Large intestine (tissue), 3 donors: ENCODE data around the gene ALKBH7. TPM values are rescaled to one million over a fixed set of nuclear protein-coding genes. Genes with fewer than 3 reads are reported as not detected.

Experiments
- DNase-seq, 2 donors: peaks; one replicate each; pipeline versions ENCODE4 v3.0.0 to v3.0.0-alpha.2; 2013
- H3K27ac ChIP-seq: one replicate; pipeline ENCODE4 v1.5.1; 2013; ENCODE audit warnings: low read length
- H3K27me3 ChIP-seq: 2 replicates; pipeline ENCODE4 v1.6.1; 2013; ENCODE audit warnings: low read length; ENCODE audit not compliant: control insufficient read depth, insufficient read depth
- H3K36me3 ChIP-seq: 2 replicates; pipeline ENCODE4 v1.6.1; 2013; ENCODE audit warnings: low read length; ENCODE audit not compliant: control insufficient read depth, insufficient read depth
- H3K4me1 ChIP-seq: one replicate; pipeline ENCODE4 v1.6.1; 2013; ENCODE audit warnings: low read length; ENCODE audit not compliant: control insufficient read depth, insufficient read depth
- H3K4me3 ChIP-seq: one replicate; pipeline ENCODE4 v1.5.1; 2013; ENCODE audit warnings: low read length
- H3K9me3 ChIP-seq: one replicate; pipeline ENCODE4 v1.6.1; 2013; ENCODE audit warnings: mild to moderate bottlenecking, low read depth, low read length, moderate library complexity; ENCODE audit not compliant: control insufficient read depth
- WGBS: methylation state at CpG from one replicate; pipeline ENCODE4 v1.1.5; 2013; ENCODE audit warnings: low lambda C conversion rate; ENCODE audit not compliant: insufficient coverage; 5-methylcytosine and 5-hydroxymethylcytosine counted together
- polyA plus RNA-seq: library from polyadenylated mRNA; unstranded; fragments of 120-200 nt; gene quantifications from one replicate; pipeline ENCODE4 v1.2.1, GENCODE V29; 2013

The ALKBH7 gene
- polyA plus RNA-seq, 1 donor = 97.9 TPM

- no peak overlapping the region for H3K27ac ChIP-seq
- peaks cover 5% of the 10 kb centered on the region for H3K4me1 ChIP-seq
- H3K9me3 ChIP-seq = peaks cover 12% of the 10 kb centered on the region
- DNase-seq = no peak
- 100% methylated on average over 1 of the region's 9 CpGs for WGBS
- H3K27me3 ChIP-seq = no peaks in the 10 kb centered on the region
- peaks cover 60% of the 10 kb centered on the region for H3K36me3 ChIP-seq
- no peak overlapping the region for H3K4me3 ChIP-seq
Measured at GRCh38 chr19:6378486-6378885, 5.9 kb downstream of the ALKBH7 start.

GRCh38 chr19:6379744-6380143, 7.2 kb downstream of the ALKBH7 start:
- H3K36me3 ChIP-seq = peaks cover 59% of the 10 kb centered on the region
- H3K4me1 ChIP-seq = no peaks in the 10 kb centered on the region
- no peak for DNase-seq
- 83% methylated on average over 1 of the region's 3 CpGs for whole genome bisulfite sequencing
- H3K4me3 ChIP-seq = no peak overlapping the region
- H3K27ac ChIP-seq = no peak overlapping the region
- no peaks in the 10 kb centered on the region for H3K27me3 ChIP-seq
- H3K9me3 ChIP-seq = peaks cover 12% of the 10 kb centered on the region

- Histone ChIP-seq H3K9me3 (peaks cover 12% of the 10 kb centered on the region), H3K36me3 (peaks cover 59% of the 10 kb centered on the region), H3K27me3 (no peaks in the 10 kb centered on the region), H3K27ac (no peak overlapping the region), H3K4me1 (no peaks in the 10 kb centered on the region), H3K4me3 (no peak overlapping the region)
- no CpG with 5 or more reads among the region's 40 CpGs for WGBS
- DNase-seq = peak in 1 of 2 donors; percentile 58
Measured at GRCh38 chr19:6381030-6381750, 8.6 kb downstream of the ALKBH7 start.

GRCh38 chr19:6383188-6383587, 10.6 kb downstream of the ALKBH7 start:
- no peaks in the 10 kb centered on the region for H3K4me1 ChIP-seq
- no peak for DNase-seq
- peaks cover 12% of the 10 kb centered on the region for H3K9me3 ChIP-seq
- H3K27ac ChIP-seq = no peak overlapping the region
- no peak overlapping the region for H3K4me3 ChIP-seq
- H3K36me3 ChIP-seq = peaks cover 74% of the 10 kb centered on the region
- no peaks in the 10 kb centered on the region for H3K27me3 ChIP-seq
- WGBS = 93% methylated on average over 10 of the region's 19 CpGs

- Histone ChIP-seq H3K9me3 (peaks cover 12% of the 10 kb centered on the region), H3K27ac (no peak overlapping the region), H3K27me3 (no peaks in the 10 kb centered on the region), H3K4me1 (no peaks in the 10 kb centered on the region), H3K36me3 (peaks cover 78% of the 10 kb centered on the region), H3K4me3 (no peak overlapping the region)
- DNase-seq = no peak
- WGBS = no CpG with 5 or more reads among the region's 4 CpGs
Measured at GRCh38 chr19:6384381-6384780, 11.8 kb downstream of the ALKBH7 start.

GRCh38 chr19:6387372-6387771, 14.8 kb downstream of the ALKBH7 start:
- no CpG with 5 or more reads among the region's 19 CpGs for WGBS
- Histone ChIP-seq H3K9me3 (no peaks in the 10 kb centered on the region), H3K27ac (no peak overlapping the region), H3K4me3 (no peak overlapping the region), H3K36me3 (peaks cover 67% of the 10 kb centered on the region), H3K27me3 (no peaks in the 10 kb centered on the region), H3K4me1 (peaks cover 3% of the 10 kb centered on the region)
- no peak for DNase-seq

- H3K4me1 ChIP-seq = peaks cover 9% of the 10 kb centered on the region
- WGBS = no CpG with 5 or more reads among the region's 30 CpGs
- peaks cover 34% of the 10 kb centered on the region for H3K36me3 ChIP-seq
- H3K9me3 ChIP-seq = no peaks in the 10 kb centered on the region
- DNase-seq = no peak
- H3K4me3 ChIP-seq = peak overlapping the region; percentile 90
- H3K27me3 ChIP-seq = no peaks in the 10 kb centered on the region
- H3K27ac ChIP-seq = peak overlapping the region; percentile 91
Measured at GRCh38 chr19:6392221-6393073, 19.9 kb downstream of the ALKBH7 start.

GRCh38 chr19:6393074-6393982, 20.7 kb downstream of the ALKBH7 start, which contains the start of gene GTF2F1:
TSS of gene GTF2F1 (minus strand) at chr19:6393164. CDS start at chr19:6392995, 169 bp downstream.
- no CpG with 5 or more reads among the region's 69 CpGs for WGBS

GRCh38 chr19:6393983-6394412, 21.4 kb downstream of the ALKBH7 start:
- H3K9me3 ChIP-seq = no peaks in the 10 kb centered on the region
- no peak for DNase-seq
- H3K27me3 ChIP-seq = no peaks in the 10 kb centered on the region
- H3K27ac ChIP-seq = peak overlapping the region; percentile 91
- peaks cover 21% of the 10 kb centered on the region for H3K36me3 ChIP-seq
- peak overlapping the region; percentile 90 for H3K4me3 ChIP-seq
- peaks cover 9% of the 10 kb centered on the region for H3K4me1 ChIP-seq
- WGBS = 65% methylated on average over 4 of the region's 14 CpGs

More at GRCh38 chr19:6393074-6393982, 20.7 kb downstream of the ALKBH7 start, which contains the start of gene GTF2F1:
- Histone ChIP-seq H3K4me3 (peak within 1 kb of the TSS; percentile 90), H3K27ac (peak within 1 kb of the TSS; percentile 91), H3K9me3 (no peaks in the 10 kb centered on the region), H3K36me3 (peaks cover 27% of the 10 kb centered on the region), H3K27me3 (no peaks in the 10 kb centered on the region), H3K4me1 (peaks cover 9% of the 10 kb centered on the region)
- peak; percentile 93 to 96 for DNase-seq

GRCh38 chr19:6394831-6395230, 22.2 kb downstream of the ALKBH7 start:
- H3K4me1 ChIP-seq = peaks cover 9% of the 10 kb centered on the region
- H3K4me3 ChIP-seq = no peak overlapping the region
- peaks cover 12% of the 10 kb centered on the region for H3K36me3 ChIP-seq
- H3K27ac ChIP-seq = no peak overlapping the region
- no CpG with 5 or more reads among the region's 3 CpGs for whole genome bisulfite sequencing
- H3K9me3 ChIP-seq = no peaks in the 10 kb centered on the region
- DNase-seq = no peak
- H3K27me3 ChIP-seq = no peaks in the 10 kb centered on the region
